K562 (cell line): Measurements from ENCODE around the gene PRPF6. TPM values are rescaled to one million over a fixed set of nuclear protein-coding genes. Genes with fewer than 3 reads are reported as not detected.
A peak's percentile ranks its signal among the peaks of the same experiment; 100 is the strongest.

ENCODE experiments used
- CTCF ChIP-seq, 3 experiments: IDR thresholded peaks in 2 of 3; conservative IDR thresholded peaks in 1 of 3; 2 replicates each; pipeline ENCODE4 v1.5.1; 2011 to 2012; ENCODE audit warnings: low read length in 3 of 3, mild to moderate bottlenecking in 3 of 3, control low read depth in 2 of 3, improper control_type of control experiment in 1 of 3, inconsistent platforms in 1 of 3, low read depth in 1 of 3, mixed read lengths in 1 of 3, moderate library complexity in 1 of 3; ENCODE audit not compliant: insufficient read depth in 2 of 3
- E2F6 ChIP-seq, 2 experiments: IDR thresholded peaks; 2 replicates each; pipeline ENCODE4 v1.6.1; 2011; ENCODE audit warnings: borderline replicate concordance in 1 of 2, control low read depth in 1 of 2, low read depth in 1 of 2, low read length in 1 of 2, mild to moderate bottlenecking in 1 of 2, mixed read lengths in 1 of 2, moderate library complexity in 1 of 2; ENCODE audit not compliant: insufficient read depth in 1 of 2, insufficient read length in 1 of 2, poor library complexity in 1 of 2, severe bottlenecking in 1 of 2; ENCODE audit errors: extremely low read depth in 1 of 2
- EGR1 ChIP-seq: fragments of 450-650 bp; conservative IDR thresholded peaks from 2 replicates; pipeline ENCODE4 v1.6.1; 2017; ENCODE audit warnings: mild to moderate bottlenecking
- HNRNPL ChIP-seq: fragments of 200-400 bp; formaldehyde crosslinking; IDR thresholded peaks from 2 replicates; pipeline ENCODE4 v1.6.1; 2017; ENCODE audit warnings: low read depth, mild to moderate bottlenecking, low read length
- HOXB6 ChIP-seq: fragments of 250-450 bp; sonication (Bioruptor Pico); IDR thresholded peaks from 2 replicates; pipeline ENCODE4 v1.5.1; 2022; ENCODE audit warnings: mild to moderate bottlenecking, borderline replicate concordance
- HSF4 ChIP-seq: fragments of 250-450 bp; sonication (Bioruptor Pico); IDR thresholded peaks from 2 replicates; pipeline ENCODE4 v2.1.2; 2022; ENCODE audit warnings: mild to moderate bottlenecking, moderate library complexity, borderline replicate concordance
- MAFG ChIP-seq: fragments of 450-650 bp; conservative IDR thresholded peaks from 2 replicates; pipeline ENCODE4 v1.6.1; 2016; ENCODE audit warnings: missing genetic modification characterization, missing compliant biosample characterization
- MTA1 ChIP-seq: fragments of 450-650 bp; IDR thresholded peaks from 2 replicates; pipeline ENCODE4 v1.6.1; 2017; ENCODE audit warnings: borderline replicate concordance
- MXD1 ChIP-seq: fragments of 250-450 bp; sonication (Bioruptor Pico); IDR thresholded peaks from 2 replicates; pipeline ENCODE4 v1.8.0; 2021; ENCODE audit warnings: borderline replicate concordance, mild to moderate bottlenecking, moderate library complexity; ENCODE audit not compliant: poor library complexity, severe bottlenecking
- MYNN ChIP-seq, 2 experiments: sonication (generic); formaldehyde crosslinking in 1 of 2; IDR thresholded peaks; 2 replicates each; pipeline versions ENCODE4 v1.5.0 to v1.6.1; 2016 to 2020; ENCODE audit warnings: antibody characterized with exemption in 1 of 2, missing genetic modification reagents in 1 of 2
- NR2C2 ChIP-seq, 2 experiments: fragments of 200-800 bp in 1 of 2; sonication (Bioruptor generic) in 1 of 2; sonication (generic) in 1 of 2; formaldehyde crosslinking in 1 of 2; IDR thresholded peaks; 2 replicates each; pipeline versions ENCODE4 v1.6.1 to v1.8.0; 2016 to 2022; ENCODE audit warnings: mild to moderate bottlenecking in 1 of 2, missing compliant biosample characterization in 1 of 2, missing genetic modification characterization in 1 of 2, missing genetic modification reagents in 1 of 2
- RBM25 ChIP-seq: fragments of 200-400 bp; formaldehyde crosslinking; IDR thresholded peaks from 2 replicates; pipeline ENCODE4 v1.6.1; 2018; ENCODE audit warnings: low read length, low read depth, moderate library complexity; ENCODE audit not compliant: severe bottlenecking
- SMAD3 ChIP-seq: fragments of 450-650 bp; formaldehyde crosslinking; conservative IDR thresholded peaks from 2 replicates; pipeline ENCODE4 v1.4.0; 2020; ENCODE audit warnings: mild to moderate bottlenecking
- SMARCA4 ChIP-seq: fragments of 450-650 bp; IDR thresholded peaks from 2 replicates; pipeline ENCODE4 v1.6.1; 2016
- SMARCB1 ChIP-seq: IDR thresholded peaks from 2 replicates; pipeline ENCODE4 v1.6.1; 2011; ENCODE audit warnings: improper control_type of control experiment, low read depth; ENCODE audit not compliant: insufficient read length
- SP2 ChIP-seq: IDR thresholded peaks from 2 replicates; pipeline ENCODE4 v1.6.1; 2011; ENCODE audit warnings: mild to moderate bottlenecking, low read depth, low read length, moderate library complexity; ENCODE audit not compliant: poor library complexity, severe bottlenecking; ENCODE audit errors: extremely low read depth
- SPI1 ChIP-seq: IDR thresholded peaks from 2 replicates; pipeline ENCODE4 v1.6.1; 2011; ENCODE audit warnings: low read depth, low read length, control low read depth, borderline replicate concordance
- TBP ChIP-seq: optimal IDR thresholded peaks from 2 replicates; pipeline ENCODE3; 2011; ENCODE audit warnings: low read depth, low read length, improper control_type of control experiment
- ZNF197 ChIP-seq: fragments of 200-800 bp; sonication (Bioruptor generic); IDR thresholded peaks from 2 replicates; pipeline ENCODE4 v1.6.1; 2016; ENCODE audit warnings: low read depth, missing genetic modification characterization, missing compliant biosample characterization
- ZNF584 ChIP-seq: fragments of 200-800 bp; sonication (Bioruptor generic); IDR thresholded peaks from 2 replicates; pipeline ENCODE4 v1.6.1; 2016; ENCODE audit warnings: low read depth, mild to moderate bottlenecking, missing genetic modification characterization, missing compliant biosample characterization
- ZNF740 ChIP-seq, 3 experiments: fragments of 200-800 bp in 1 of 3; sonication (Bioruptor generic) in 1 of 3; sonication (generic) in 1 of 3; formaldehyde crosslinking in 1 of 3; IDR thresholded peaks; 2 replicates each; pipeline versions ENCODE4 v1.6.1 to v1.8.0; 2016 to 2022; ENCODE audit warnings: mild to moderate bottlenecking in 2 of 3, missing compliant biosample characterization in 2 of 3, missing genetic modification characterization in 2 of 3, missing genetic modification reagents in 1 of 3
- polyA plus RNA-seq, 8 experiments: library from polyadenylated mRNA; depleted of rRNA in 4 of 8; stranded (reverse) in 5 of 8; unstranded in 3 of 8; fragments of >200 nt; fragmentation: Nextera tagmentation in 2 of 8; fragmentation: Illumina TruSeq in 1 of 8; extraction: Ambion mirVana in 2 of 8; extraction: Trizol in 1 of 8; gene quantifications; 2 replicates each; pipeline versions ENCODE4 v1.2.1 to v1.2.3, GENCODE V29; 2011 to 2014; ENCODE audit warnings: inconsistent platforms in 1 of 8, missing spikeins in 1 of 8
- total RNA-seq, 7 experiments: library from RNA; depleted of rRNA in 6 of 7; stranded (reverse); fragments of >200 nt in 6 of 7; fragmentation: Illumina TruSeq in 2 of 7; extraction: Trizol in 2 of 7; gene quantifications; 2 replicates each; pipeline versions ENCODE4 v1.2.1 to v1.2.3, GENCODE V29; 2011 to 2021; ENCODE audit warnings: low replicate concordance in 1 of 7

Gene PRPF6
- total and polyA plus RNA-seq, 9 of the 15 experiments (the other 6 are each of a cell fraction or from before 2014, with no cell fraction given), result 4.2 to 83.2 (median 59.9) TPM

- TF ChIP-seq CTCF (IDR thresholded peaks at IDR 0.05 in 2 of 3, conservative IDR thresholded peaks at IDR 0.05 in 1 of 3; ENCODE audit: insufficient read depth in 2 of 3, low read depth in 1 of 3, low read length in 3 of 3), result peak in 1 of 3 experiments; percentile 39; a peak in 3 of 6 replicates
- no peak for TF ChIP-seq SP2
- no peak for TF ChIP-seq HSF4
- no peak for TF ChIP-seq SMAD3 (CRISPR knock-in tag)
- no peak for TF ChIP-seq HOXB6 (CRISPR knock-in tag)
- peak; percentile 84; the same call in 1 of the 2 replicates for TF ChIP-seq EGR1
- TF ChIP-seq TBP, result peak; percentile 62
- no peak for TF ChIP-seq ZNF584 (CRISPR knock-in tag)
- 0 out of 2 replicates have a peak, but pooled peaks have one; percentile 36 for TF ChIP-seq MTA1
- TF ChIP-seq MXD1 (CRISPR knock-in tag), result no peak
- TF ChIP-seq SPI1, result no peak
- TF ChIP-seq E2F6 (IDR thresholded peaks at IDR 0.05; ENCODE audit: borderline replicate concordance in 1 of 2, extremely low read depth in 1 of 2, insufficient read depth in 1 of 2, insufficient read length in 1 of 2, low read depth in 1 of 2, low read length in 1 of 2, poor library complexity in 1 of 2, severe bottlenecking in 1 of 2), result peak in 1 of 2 experiments; percentile 45
- no peak for TF ChIP-seq RBM25
- 0 out of 2 replicates have a peak, but pooled peaks have one; percentile 41 for TF ChIP-seq ZNF740 (CRISPR knock-in tag; IDR thresholded peaks at IDR 0.05)
- TF ChIP-seq ZNF740 (tag; IDR thresholded peaks at IDR 0.05), result no peak
- peak; percentile 84 for TF ChIP-seq HNRNPL
- TF ChIP-seq ZNF197 (CRISPR knock-in tag), result 0 out of 2 replicates have a peak, but pooled peaks have one; percentile 23
- TF ChIP-seq SMARCB1, result no peak
- TF ChIP-seq NR2C2 (CRISPR knock-in tag; IDR thresholded peaks at IDR 0.05), result no peak
- TF ChIP-seq NR2C2 (tag; IDR thresholded peaks at IDR 0.05), result no peak
- TF ChIP-seq SMARCA4, result no peak
- no peak for TF ChIP-seq MYNN (IDR thresholded peaks at IDR 0.05)
- TF ChIP-seq MYNN (CRISPR knock-in tag; IDR thresholded peaks at IDR 0.05), result no peak
- TF ChIP-seq MAFG (tag), result no peak
Measured at GRCh38 chr20:64049060-64049877, 68.3 kb downstream of the PRPF6 start, which contains the start of gene SOX18 (continued).
